Activated CD4-positive, alpha-beta T cell treated with anti-CD3 and anti-CD28 coated beads, Interleukin-2, amount 50 U/mL, for 4 hours (primary cell): ENCODE results near the gene KPTN.

Experiments
- DNase-seq, 2 experiments: peaks; one replicate each; pipeline ENCODE4 v3.0.0-alpha.2; 2020

KPTN gene

GRCh38 chr19:47483800-47484690 lies at the start of gene KPTN:
KPTN (minus strand) TSS chr19:47484219; CDS start chr19:47484160, 59 bp downstream.
- peak; percentile 86 to 87 for DNase-seq

GRCh38 chr19:47531640-47532387 lies 47.8 kb upstream of the KPTN start:
- DNase-seq = no peak

GRCh38 chr19:47529018-47529742 lies 45.2 kb upstream of the KPTN start:
- DNase-seq = no peak

GRCh38 chr19:47526798-47527197 lies 42.8 kb upstream of the KPTN start:
- DNase-seq = no peak

GRCh38 chr19:47523473-47523872 lies 39.5 kb upstream of the KPTN start:
- DNase-seq = no peak

- DNase-seq = no peak
Measured at GRCh38 chr19:47521473-47522180, 37.6 kb upstream of the KPTN start.

- DNase-seq = no peak
Measured at GRCh38 chr19:47520839-47521238, 36.8 kb upstream of the KPTN start.

- DNase-seq = no peak
Measured at GRCh38 chr19:47520343-47520806, 36.4 kb upstream of the KPTN start.

- DNase-seq = no peak
Measured at GRCh38 chr19:47518854-47519253, 34.8 kb upstream of the KPTN start.

GRCh38 chr19:47518139-47518538 lies 34.1 kb upstream of the KPTN start:
- peak; percentile 23 to 29 for DNase-seq

GRCh38 chr19:47514869-47515588 lies 31.0 kb upstream of the KPTN start, which contains the start of gene NAPA:
NAPA (minus strand) TSS chr19:47515063; CDS start chr19:47514940, 123 bp downstream.
- DNase-seq = peak; percentile 100

GRCh38 chr19:47514151-47514868 lies 30.3 kb upstream of the KPTN start:
- no peak for DNase-seq

GRCh38 chr19:47512948-47513319 lies 28.9 kb upstream of the KPTN start:
- no peak for DNase-seq

GRCh38 chr19:47512183-47512947 lies 28.3 kb upstream of the KPTN start:
- DNase-seq = no peak

GRCh38 chr19:47511681-47512080 lies 27.7 kb upstream of the KPTN start:
- no peak for DNase-seq

GRCh38 chr19:47511128-47511517 lies 27.1 kb upstream of the KPTN start:
- no peak for DNase-seq

GRCh38 chr19:47510516-47511127 lies 26.6 kb upstream of the KPTN start:
- no peak for DNase-seq

GRCh38 chr19:47509973-47510372 lies 26.0 kb upstream of the KPTN start:
- no peak for DNase-seq

- no peak for DNase-seq
Measured at GRCh38 chr19:47509170-47509847, 25.3 kb upstream of the KPTN start.
